ENCODE measurements around the gene PTCHD4.
"Not testable (repeated sequence)": the region's sequence is repeated elsewhere in the genome, so short reads cannot be mapped to it uniquely, and the experiment has no call there.

PTCHD4 gene

GRCh38 chr6:48111143-48111506 lies at the start of gene PTCHD4:
PTCHD4 (minus strand) TSS chr6:48111197; CDS start chr6:48068957, 42,240 bp downstream.
- Mint-ChIP-seq H3K4me1 (ENCODE audit: low read depth) (no peaks in the 10 kb centered on the region), H3K27ac (no peak within 1 kb of the TSS), H3K27me3 (no peaks in the 10 kb centered on the region), H3K36me3 (no peaks in the 10 kb centered on the region), H3K9me3 (ENCODE audit: low read depth) (no peaks in the 10 kb centered on the region), H3K4me3 (no peak within 1 kb of the TSS)

GRCh38 chr6:48151142-48151541 lies 40.1 kb upstream of the PTCHD4 start:
- Mint-ChIP-seq H3K27ac (no peak overlapping the region), H3K4me1 (ENCODE audit: low read depth) (no peaks in the 10 kb centered on the region), H3K4me3 (no peak overlapping the region), H3K36me3 (no peaks in the 10 kb centered on the region), H3K27me3 (no peaks in the 10 kb centered on the region), H3K9me3 (ENCODE audit: low read depth) (peaks cover 20% of the 10 kb centered on the region)

- H3K27ac Mint-ChIP-seq = no peak overlapping the region
- no peaks in the 10 kb centered on the region for H3K27me3 Mint-ChIP-seq
- H3K4me3 Mint-ChIP-seq = no peak overlapping the region
- no peaks in the 10 kb centered on the region for H3K36me3 Mint-ChIP-seq
- H3K4me1 Mint-ChIP-seq (ENCODE audit: low read depth) = no peaks in the 10 kb centered on the region
- H3K9me3 Mint-ChIP-seq (ENCODE audit: low read depth) = peaks cover 18% of the 10 kb centered on the region
Measured at GRCh38 chr6:48150701-48151100, 39.7 kb upstream of the PTCHD4 start.

GRCh38 chr6:48147051-48147450 lies 36.1 kb upstream of the PTCHD4 start:
- no peak overlapping the region for H3K4me3 Mint-ChIP-seq
- no peak overlapping the region for H3K27ac Mint-ChIP-seq

GRCh38 chr6:48144021-48144420 lies 33.0 kb upstream of the PTCHD4 start:
- no peak overlapping the region for H3K27ac Mint-ChIP-seq
- H3K4me3 Mint-ChIP-seq = no peak overlapping the region
- no peaks in the 10 kb centered on the region for H3K9me3 Mint-ChIP-seq (ENCODE audit: low read depth)
- no peaks in the 10 kb centered on the region for H3K36me3 Mint-ChIP-seq
- H3K4me1 Mint-ChIP-seq (ENCODE audit: low read depth) = no peaks in the 10 kb centered on the region
- no peaks in the 10 kb centered on the region for H3K27me3 Mint-ChIP-seq

More at GRCh38 chr6:48147051-48147450, 36.1 kb upstream of the PTCHD4 start:
- Mint-ChIP-seq H3K27me3 (no peaks in the 10 kb centered on the region), H3K36me3 (no peaks in the 10 kb centered on the region), H3K9me3 (ENCODE audit: low read depth) (peaks cover 4% of the 10 kb centered on the region), H3K4me1 (ENCODE audit: low read depth) (no peaks in the 10 kb centered on the region)

- H3K4me1 Mint-ChIP-seq (ENCODE audit: low read depth) = no peaks in the 10 kb centered on the region
- no peak overlapping the region for H3K4me3 Mint-ChIP-seq
Measured at GRCh38 chr6:48141975-48142374, 31.0 kb upstream of the PTCHD4 start.

GRCh38 chr6:48139818-48140614 lies 29.0 kb upstream of the PTCHD4 start:
- Mint-ChIP-seq H3K27me3 (no peaks in the 10 kb centered on the region), H3K9me3 (ENCODE audit: low read depth) (peaks cover 2% of the 10 kb centered on the region), H3K4me3 (no peak overlapping the region), H3K36me3 (no peaks in the 10 kb centered on the region), H3K27ac (no peak overlapping the region), H3K4me1 (ENCODE audit: low read depth) (no peaks in the 10 kb centered on the region)

More at GRCh38 chr6:48141975-48142374, 31.0 kb upstream of the PTCHD4 start:
- Mint-ChIP-seq H3K27me3 (no peaks in the 10 kb centered on the region), H3K9me3 (ENCODE audit: low read depth) (peaks cover 2% of the 10 kb centered on the region), H3K27ac (no peak overlapping the region), H3K36me3 (no peaks in the 10 kb centered on the region)

- Mint-ChIP-seq H3K27ac (no peak overlapping the region), H3K4me1 (ENCODE audit: low read depth) (no peaks in the 10 kb centered on the region), H3K27me3 (no peaks in the 10 kb centered on the region), H3K4me3 (no peak overlapping the region), H3K36me3 (no peaks in the 10 kb centered on the region), H3K9me3 (ENCODE audit: low read depth) (peaks cover 2% of the 10 kb centered on the region)
Measured at GRCh38 chr6:48136856-48137255, 25.9 kb upstream of the PTCHD4 start.

GRCh38 chr6:48135323-48136084 lies 24.5 kb upstream of the PTCHD4 start:
- no peaks in the 10 kb centered on the region for H3K36me3 Mint-ChIP-seq
- H3K9me3 Mint-ChIP-seq (ENCODE audit: low read depth) = peaks cover 2% of the 10 kb centered on the region
- no peaks in the 10 kb centered on the region for H3K27me3 Mint-ChIP-seq
- H3K4me1 Mint-ChIP-seq (ENCODE audit: low read depth) = no peaks in the 10 kb centered on the region
- no peak overlapping the region for H3K27ac Mint-ChIP-seq
- H3K4me3 Mint-ChIP-seq = no peak overlapping the region

GRCh38 chr6:48134246-48134645 lies 23.2 kb upstream of the PTCHD4 start:
- Mint-ChIP-seq H3K27me3 (no peaks in the 10 kb centered on the region), H3K36me3 (no peaks in the 10 kb centered on the region), H3K27ac (no peak overlapping the region), H3K9me3 (ENCODE audit: low read depth) (peaks cover 2% of the 10 kb centered on the region), H3K4me3 (no peak overlapping the region), H3K4me1 (ENCODE audit: low read depth) (no peaks in the 10 kb centered on the region)

GRCh38 chr6:48123601-48124000 lies 12.6 kb upstream of the PTCHD4 start:
- no peaks in the 10 kb centered on the region for H3K9me3 Mint-ChIP-seq (ENCODE audit: low read depth)
- no peaks in the 10 kb centered on the region for H3K36me3 Mint-ChIP-seq
- no peaks in the 10 kb centered on the region for H3K4me1 Mint-ChIP-seq (ENCODE audit: low read depth)
- no peak overlapping the region for H3K27ac Mint-ChIP-seq
- H3K27me3 Mint-ChIP-seq = no peaks in the 10 kb centered on the region
- no peak overlapping the region for H3K4me3 Mint-ChIP-seq

- H3K9me3 Mint-ChIP-seq (ENCODE audit: low read depth); H3K4me3 Mint-ChIP-seq; H3K27me3 Mint-ChIP-seq; H3K36me3 Mint-ChIP-seq; H3K4me1 Mint-ChIP-seq (ENCODE audit: low read depth); H3K27ac Mint-ChIP-seq: not testable (repeated sequence)
Measured at GRCh38 chr6:48121983-48122749, 11.2 kb upstream of the PTCHD4 start.

- no peaks in the 10 kb centered on the region for H3K9me3 Mint-ChIP-seq (ENCODE audit: low read depth)
- no peaks in the 10 kb centered on the region for H3K27me3 Mint-ChIP-seq
- H3K36me3 Mint-ChIP-seq = no peaks in the 10 kb centered on the region
- no peaks in the 10 kb centered on the region for H3K4me1 Mint-ChIP-seq (ENCODE audit: low read depth)
- no peak overlapping the region for H3K4me3 Mint-ChIP-seq
- no peak overlapping the region for H3K27ac Mint-ChIP-seq
Measured at GRCh38 chr6:48116699-48117645, 6.0 kb upstream of the PTCHD4 start.

GRCh38 chr6:48113130-48113529 lies 2.1 kb upstream of the PTCHD4 start:
- no peaks in the 10 kb centered on the region for H3K9me3 Mint-ChIP-seq (ENCODE audit: low read depth)
- H3K4me3 Mint-ChIP-seq = no peak overlapping the region
- H3K27me3 Mint-ChIP-seq = no peaks in the 10 kb centered on the region
- no peaks in the 10 kb centered on the region for H3K36me3 Mint-ChIP-seq
- H3K4me1 Mint-ChIP-seq (ENCODE audit: low read depth) = no peaks in the 10 kb centered on the region
- no peak overlapping the region for H3K27ac Mint-ChIP-seq
